GM12865 (cell line): ENCODE results near the gene INS.

ENCODE experiments used
- DNase-seq: peaks from one replicate; pipeline ENCODE4 v3.0.0; 2010; ENCODE audit warnings: low read depth
- H3K4me3 ChIP-seq: 2 replicates; pipeline ENCODE4 v1.5.1; 2011; ENCODE audit warnings: mild to moderate bottlenecking, low read depth, low read length, control low read depth
- TF ChIP-seq, protein P1 (sequence below): IDR thresholded peaks from 2 replicates; pipeline ENCODE4 v1.5.1; 2011; ENCODE audit warnings: low read length, control low read depth, low read depth, inconsistent platforms; ENCODE audit not compliant: insufficient read depth; ENCODE audit errors: missing control alignments

The INS gene

DNA sequence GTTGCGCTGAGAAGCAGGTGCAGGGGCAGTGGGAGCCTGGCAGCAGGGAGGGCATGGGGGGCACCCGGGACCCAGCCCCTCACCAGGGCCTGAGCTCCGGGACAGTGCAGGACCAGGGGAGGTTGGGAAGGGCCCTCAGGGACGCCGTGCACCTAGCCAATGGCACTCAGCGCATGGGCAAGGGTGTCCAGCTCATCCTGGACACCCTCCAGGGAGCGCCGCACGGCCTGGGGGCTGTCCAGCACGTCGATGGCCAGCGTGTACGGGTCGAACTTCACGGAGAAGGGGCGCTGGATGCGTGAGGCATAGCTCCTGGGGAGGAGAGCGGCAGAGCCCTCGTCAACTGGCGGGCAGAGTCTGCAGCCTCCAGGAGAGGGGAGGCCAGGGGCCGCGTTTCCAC, 3.1 kb upstream of the INS start:
- TF ChIP-seq, protein P1, sequence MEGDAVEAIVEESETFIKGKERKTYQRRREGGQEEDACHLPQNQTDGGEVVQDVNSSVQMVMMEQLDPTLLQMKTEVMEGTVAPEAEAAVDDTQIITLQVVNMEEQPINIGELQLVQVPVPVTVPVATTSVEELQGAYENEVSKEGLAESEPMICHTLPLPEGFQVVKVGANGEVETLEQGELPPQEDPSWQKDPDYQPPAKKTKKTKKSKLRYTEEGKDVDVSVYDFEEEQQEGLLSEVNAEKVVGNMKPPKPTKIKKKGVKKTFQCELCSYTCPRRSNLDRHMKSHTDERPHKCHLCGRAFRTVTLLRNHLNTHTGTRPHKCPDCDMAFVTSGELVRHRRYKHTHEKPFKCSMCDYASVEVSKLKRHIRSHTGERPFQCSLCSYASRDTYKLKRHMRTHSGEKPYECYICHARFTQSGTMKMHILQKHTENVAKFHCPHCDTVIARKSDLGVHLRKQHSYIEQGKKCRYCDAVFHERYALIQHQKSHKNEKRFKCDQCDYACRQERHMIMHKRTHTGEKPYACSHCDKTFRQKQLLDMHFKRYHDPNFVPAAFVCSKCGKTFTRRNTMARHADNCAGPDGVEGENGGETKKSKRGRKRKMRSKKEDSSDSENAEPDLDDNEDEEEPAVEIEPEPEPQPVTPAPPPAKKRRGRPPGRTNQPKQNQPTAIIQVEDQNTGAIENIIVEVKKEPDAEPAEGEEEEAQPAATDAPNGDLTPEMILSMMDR, result no peak
- no peak for DNase-seq
- H3K4me3 ChIP-seq, result no peak overlapping the region

DNA sequence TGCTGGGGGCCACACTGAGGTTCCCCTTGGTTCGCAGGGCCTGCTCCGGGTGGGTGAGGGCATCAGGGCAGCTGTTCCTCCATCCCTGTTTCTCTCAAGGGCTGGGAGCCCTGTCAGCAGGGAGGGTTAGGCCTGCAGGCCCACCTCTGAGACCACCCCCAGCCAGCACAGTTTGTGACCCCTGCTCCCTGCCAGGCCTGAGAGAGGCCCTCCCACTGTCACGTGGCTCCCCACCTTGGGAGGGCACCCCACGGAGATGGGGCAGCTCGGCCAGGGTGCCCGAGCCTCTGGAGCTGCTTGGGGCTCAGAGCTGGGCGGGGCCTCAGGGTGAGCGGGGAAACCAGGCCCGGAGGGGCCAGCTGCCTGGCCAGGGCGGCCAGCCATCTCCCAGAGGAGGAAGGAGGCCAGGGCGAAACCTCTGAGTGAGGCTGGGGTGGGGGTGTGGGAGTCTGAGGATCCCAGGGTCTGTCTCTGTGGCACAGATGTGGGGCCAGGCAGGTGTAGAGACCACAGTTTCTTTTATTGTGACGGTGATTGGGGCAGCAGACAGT, 2.5 kb upstream of the INS start:
- TF ChIP-seq, protein P1, result no peak
- H3K4me3 ChIP-seq, result no peak overlapping the region
- no peak for DNase-seq

DNA sequence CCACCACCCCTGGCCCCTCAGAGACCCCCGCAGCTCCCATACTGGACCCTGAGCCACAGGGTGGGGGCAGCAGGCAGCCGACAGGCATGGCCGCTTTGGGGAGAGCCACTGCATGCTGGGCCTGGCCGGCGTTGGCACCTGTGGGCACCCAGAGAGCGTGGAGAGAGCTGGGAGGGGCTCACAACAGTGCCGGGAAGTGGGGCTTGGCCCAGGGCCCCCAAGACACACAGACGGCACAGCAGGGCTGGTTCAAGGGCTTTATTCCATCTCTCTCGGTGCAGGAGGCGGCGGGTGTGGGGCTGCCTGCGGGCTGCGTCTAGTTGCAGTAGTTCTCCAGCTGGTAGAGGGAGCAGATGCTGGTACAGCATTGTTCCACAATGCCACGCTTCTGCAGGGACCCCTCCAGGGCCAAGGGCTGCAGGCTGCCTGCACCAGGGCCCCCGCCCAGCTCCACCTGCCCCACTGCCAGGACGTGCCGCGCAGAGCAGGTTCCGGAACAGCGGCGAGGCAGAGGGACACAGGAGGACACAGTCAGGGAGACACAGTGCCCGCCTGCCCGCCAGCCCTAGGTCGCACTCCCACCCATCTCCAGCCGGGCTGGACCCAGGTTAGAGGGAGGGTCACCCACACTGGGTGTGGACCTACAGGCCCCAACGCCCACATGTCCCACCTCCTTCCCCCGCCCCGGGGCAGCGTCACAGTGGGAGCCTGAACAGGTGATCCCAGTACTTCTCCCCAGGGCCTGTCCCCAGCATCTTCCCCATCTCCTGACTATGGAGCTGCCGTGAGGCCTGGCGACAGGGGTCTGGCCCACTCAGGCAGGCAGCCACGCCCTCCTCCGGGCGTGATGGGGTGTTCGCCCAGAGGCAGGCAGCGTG, 1.2 kb downstream of the INS start:
- TF ChIP-seq, protein P1, result no peak
- H3K4me3 ChIP-seq, result no peak overlapping the region
- DNase-seq, result no peak

DNA sequence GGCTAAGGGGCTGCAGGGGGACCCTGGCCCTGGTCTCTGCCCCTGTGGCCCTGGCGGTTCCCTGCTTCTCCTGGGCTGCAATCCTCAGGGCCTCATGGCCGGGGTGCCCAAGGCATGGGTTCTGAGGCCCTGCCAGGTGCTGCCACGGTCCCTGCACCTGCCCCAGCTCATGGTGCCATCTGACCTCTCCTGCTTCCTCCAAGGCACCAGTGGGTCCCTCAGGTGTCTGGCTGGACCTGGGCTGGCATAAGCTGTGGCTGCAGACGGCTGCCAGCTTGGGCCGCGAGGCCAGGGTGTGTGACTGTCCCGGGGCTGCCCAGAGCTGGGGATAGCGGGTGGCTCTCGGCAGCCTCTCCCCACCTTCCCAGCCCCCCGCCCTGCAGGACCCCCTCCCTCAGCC, 2.0 kb downstream of the INS start:
- DNase-seq, result no peak
- TF ChIP-seq, protein P1, result no peak
- no peak overlapping the region for H3K4me3 ChIP-seq

DNA sequence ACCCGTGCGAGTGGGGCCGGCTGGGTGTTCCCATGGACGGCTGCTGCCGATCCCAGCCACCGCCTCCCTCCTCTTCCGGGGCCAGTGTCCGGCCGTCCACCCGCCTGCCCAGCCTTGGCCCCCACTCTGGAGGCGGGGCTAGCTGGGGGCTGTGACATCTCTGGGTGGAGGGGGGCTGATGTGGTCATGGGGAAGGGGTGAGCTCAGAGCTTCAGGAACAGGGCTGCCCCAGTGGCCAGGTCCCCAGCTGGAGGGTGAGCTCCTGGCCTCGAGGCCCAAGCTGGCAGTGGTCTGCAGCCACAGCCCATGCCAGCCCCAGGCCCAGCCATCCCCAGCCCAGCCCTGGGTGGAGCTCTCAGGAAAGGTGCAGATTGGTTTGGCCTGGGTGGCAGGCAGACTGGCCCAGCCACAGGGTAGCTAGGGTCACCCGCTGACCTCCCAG, 2.7 kb downstream of the INS start:
- TF ChIP-seq, protein P1, result no peak
- H3K4me3 ChIP-seq, result no peak overlapping the region
- DNase-seq, result no peak

DNA sequence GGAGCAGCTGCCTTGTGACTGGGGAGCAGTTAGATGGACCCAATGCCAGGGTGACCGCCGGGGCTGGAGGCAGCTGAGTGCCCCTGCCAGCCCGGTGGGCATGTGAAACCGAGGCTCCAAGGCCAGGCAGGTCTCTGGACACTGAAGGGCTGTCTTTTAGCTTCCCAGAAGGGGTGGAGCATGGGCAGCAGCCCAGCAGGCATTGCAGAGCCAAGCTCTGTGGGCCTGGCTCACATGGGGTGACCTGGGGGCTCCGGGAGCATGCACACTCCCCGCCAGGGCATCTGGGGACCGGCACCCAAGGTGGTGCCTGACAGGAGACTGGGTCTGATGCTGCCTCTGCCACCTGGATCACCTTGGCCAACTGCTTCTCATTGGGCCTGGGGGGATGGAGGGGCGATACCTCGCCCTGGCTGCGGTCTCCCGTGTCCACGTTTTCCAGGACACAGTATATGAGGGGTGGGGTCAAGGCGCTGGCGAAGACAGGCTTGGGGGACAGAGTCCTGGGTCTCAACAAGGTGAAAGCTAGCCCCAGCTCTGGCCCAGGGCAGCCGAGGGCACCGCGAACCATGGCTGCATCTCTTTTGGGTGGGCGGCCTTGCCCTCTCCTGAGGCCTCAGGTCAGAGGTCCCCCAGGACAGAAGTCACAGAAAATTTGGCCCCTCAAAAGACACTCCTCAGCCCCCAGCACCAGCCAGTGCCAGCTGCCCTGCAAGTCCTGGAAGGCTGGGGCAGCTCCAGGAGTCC, 3.5 kb downstream of the INS start:
- TF ChIP-seq, protein P1, result no peak

More for the DNA sequence above, 3.5 kb downstream of the INS start:
- H3K4me3 ChIP-seq, result no peak overlapping the region
- no peak for DNase-seq
